Esophagus muscularis mucosa (tissue), 3 donors: ENCODE measurements around the gene SMYD2.

Source experiments
- POLR2A ChIP-seq: fragments of 450-650 bp; IDR thresholded peaks from one replicate; pipeline ENCODE4 v1.6.1; 2017; ENCODE audit warnings: antibody characterized with exemption, moderate library complexity, mild to moderate bottlenecking, low read depth
- TF ChIP-seq, protein P1 (sequence below), 3 experiments: fragments of 200-600 bp in 2 of 3; fragments of 450-650 bp in 1 of 3; sonication (generic) in 2 of 3; IDR thresholded peaks; one replicate each; pipeline ENCODE4 v1.5.1; 2017 to 2019; ENCODE audit warnings: antibody characterized with exemption in 3 of 3, mild to moderate bottlenecking in 2 of 3, moderate library complexity in 1 of 3

GRCh38 chr1:214281720-214282629 is 1.0 kb downstream of the SMYD2 start:
- no peak for TF ChIP-seq POLR2A
- TF ChIP-seq, protein P1, sequence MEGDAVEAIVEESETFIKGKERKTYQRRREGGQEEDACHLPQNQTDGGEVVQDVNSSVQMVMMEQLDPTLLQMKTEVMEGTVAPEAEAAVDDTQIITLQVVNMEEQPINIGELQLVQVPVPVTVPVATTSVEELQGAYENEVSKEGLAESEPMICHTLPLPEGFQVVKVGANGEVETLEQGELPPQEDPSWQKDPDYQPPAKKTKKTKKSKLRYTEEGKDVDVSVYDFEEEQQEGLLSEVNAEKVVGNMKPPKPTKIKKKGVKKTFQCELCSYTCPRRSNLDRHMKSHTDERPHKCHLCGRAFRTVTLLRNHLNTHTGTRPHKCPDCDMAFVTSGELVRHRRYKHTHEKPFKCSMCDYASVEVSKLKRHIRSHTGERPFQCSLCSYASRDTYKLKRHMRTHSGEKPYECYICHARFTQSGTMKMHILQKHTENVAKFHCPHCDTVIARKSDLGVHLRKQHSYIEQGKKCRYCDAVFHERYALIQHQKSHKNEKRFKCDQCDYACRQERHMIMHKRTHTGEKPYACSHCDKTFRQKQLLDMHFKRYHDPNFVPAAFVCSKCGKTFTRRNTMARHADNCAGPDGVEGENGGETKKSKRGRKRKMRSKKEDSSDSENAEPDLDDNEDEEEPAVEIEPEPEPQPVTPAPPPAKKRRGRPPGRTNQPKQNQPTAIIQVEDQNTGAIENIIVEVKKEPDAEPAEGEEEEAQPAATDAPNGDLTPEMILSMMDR (IDR thresholded peaks at IDR 0.05): no peak
